ENCODE results near the gene BCAS3.
"Not testable (repeated sequence)": the region's sequence is repeated elsewhere in the genome, so short reads cannot be mapped to it uniquely, and the experiment has no call there.

The BCAS3 gene

DNA sequence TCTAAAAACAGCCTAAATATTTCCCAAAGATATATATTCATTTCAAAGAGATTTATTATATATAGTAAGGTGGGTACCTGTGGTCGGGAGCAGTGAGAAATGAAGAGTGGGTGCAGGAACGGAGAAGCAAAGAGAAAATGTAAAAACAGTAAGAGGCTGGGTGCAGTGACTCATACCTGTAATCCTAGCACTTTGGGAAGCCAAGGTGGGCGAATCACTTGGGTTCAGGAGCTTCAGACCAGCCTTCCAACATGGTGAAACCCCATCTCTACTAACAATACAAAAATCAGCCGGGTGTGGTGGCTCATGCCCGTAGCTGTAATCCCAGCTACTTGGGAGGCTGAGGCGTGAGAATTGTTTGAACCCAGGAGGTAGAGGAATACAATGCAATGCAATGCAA is 257.1 kb downstream of the BCAS3 start:
- no peak for DNase-seq (ENCODE audit: low read depth in 2 of 2)

DNA sequence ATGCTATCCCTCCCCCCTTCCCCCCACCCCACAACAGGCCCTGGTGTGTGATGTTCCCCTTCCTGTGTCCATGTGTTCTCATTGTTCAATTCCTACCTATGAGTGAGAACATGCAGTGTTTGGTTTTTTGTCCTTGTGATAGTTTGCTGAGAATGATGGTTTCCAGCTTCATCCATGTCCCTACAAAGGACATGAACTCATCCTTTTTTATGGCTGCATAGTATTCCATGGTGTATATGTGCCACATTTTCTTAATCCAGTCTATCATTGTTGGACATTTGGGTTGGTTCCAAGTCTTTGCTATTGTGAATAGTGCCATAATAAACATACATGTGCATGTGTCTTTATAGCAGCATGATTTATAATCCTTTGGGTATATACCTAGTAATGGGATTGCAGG is 258.3 kb downstream of the BCAS3 start:
- DNase-seq (ENCODE audit: low read depth in 2 of 2) = not testable (repeated sequence)

DNA sequence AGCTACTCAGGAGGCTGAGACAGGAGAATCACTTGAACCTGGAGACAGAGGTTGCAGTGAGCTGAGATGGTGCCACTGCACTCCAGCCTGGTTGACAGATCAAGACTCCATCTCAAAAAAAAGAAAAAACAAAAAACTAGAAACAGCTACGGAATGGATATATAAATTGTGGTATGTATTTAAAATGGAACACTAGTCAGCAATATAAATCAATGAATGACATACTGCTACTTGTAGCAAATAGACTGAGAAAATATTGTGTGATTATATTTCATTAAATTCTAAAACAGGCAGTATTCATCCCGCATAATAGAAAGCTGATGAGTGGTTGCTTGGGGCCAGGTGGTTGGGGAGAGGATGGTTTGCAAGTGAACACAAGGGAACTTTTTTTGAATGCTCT is 261.7 kb downstream of the BCAS3 start:
- no peak for DNase-seq (ENCODE audit: low read depth in 2 of 2)

DNA sequence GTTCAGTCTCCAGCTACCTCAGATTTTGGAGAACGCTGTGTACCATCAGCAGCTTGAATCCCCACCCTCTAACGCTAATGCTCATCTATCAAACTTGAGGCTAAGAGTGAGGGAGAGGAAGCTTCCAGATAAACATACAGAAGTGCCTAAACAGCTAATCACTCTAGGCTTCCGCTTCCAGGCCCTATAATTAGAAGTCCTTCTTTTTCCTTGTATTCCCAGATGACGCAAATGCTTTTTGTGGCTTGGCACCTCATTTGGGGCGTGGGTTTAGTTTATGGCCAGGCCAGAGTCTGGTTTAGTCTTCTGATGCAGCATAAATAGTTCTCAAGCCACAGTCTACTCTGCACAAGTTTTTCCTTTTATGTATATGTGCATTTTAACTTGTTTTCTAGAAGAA is 263.4 kb downstream of the BCAS3 start:
- no peak for DNase-seq (ENCODE audit: low read depth in 2 of 2)

DNA sequence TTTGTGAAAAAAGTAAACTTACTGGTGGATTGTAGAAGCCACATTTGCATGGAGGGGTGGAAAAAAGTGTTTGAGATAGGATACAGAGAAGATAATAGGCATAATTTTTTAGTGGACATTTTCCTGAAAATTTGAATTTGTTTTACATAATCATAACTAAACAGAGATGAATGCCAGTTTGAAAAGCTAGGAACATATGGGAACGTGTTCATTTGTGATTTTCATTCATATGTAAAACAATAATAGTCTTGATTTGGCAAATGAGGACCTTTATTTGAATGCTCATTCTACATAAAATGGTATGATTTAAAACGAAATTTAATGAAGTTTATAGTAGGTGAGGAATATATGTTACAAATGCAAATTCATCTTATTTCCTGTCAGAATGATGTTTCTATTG is 263.9 kb downstream of the BCAS3 start:
- DNase-seq (ENCODE audit: low read depth in 2 of 2) = no peak

DNA sequence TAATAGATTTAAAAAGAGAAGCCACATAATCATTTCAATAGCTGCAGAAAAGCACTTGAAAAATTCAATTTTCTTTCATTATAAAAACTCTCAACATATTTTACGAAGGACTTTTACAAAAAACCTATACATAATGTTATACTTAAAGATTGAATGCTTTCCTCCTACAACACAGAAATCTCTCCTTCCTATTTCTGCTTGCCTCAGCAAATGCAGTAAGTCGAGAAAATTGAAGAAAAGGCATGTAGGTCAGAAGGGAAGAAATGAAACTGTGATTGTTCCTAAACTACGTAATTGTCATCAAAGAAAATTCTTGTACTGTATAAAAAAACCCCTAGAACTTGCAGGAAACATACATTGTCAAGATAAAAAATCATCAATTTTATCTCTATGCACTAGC is 267.1 kb downstream of the BCAS3 start:
- no peak for DNase-seq (ENCODE audit: low read depth in 2 of 2)

DNA sequence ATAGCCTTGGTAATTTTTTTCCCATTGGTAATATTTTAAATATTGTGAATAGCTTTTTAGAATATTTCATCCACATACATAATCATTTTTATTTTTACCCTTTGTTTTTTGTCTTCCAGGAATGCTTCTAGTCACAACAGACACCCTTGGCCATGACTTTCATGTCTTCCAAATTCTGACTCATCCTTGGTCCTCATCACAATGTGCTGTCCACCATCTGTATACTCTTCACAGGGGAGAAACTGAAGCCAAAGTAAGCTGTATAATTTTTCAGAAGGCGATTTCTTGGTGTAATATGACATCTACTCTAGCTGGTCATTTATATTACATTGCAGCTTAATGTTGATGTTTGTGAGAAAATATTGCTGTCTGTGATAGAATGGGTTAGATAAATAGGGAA is 269.4 kb downstream of the BCAS3 start:
- DNase-seq (ENCODE audit: low read depth in 2 of 2) = no peak

DNA sequence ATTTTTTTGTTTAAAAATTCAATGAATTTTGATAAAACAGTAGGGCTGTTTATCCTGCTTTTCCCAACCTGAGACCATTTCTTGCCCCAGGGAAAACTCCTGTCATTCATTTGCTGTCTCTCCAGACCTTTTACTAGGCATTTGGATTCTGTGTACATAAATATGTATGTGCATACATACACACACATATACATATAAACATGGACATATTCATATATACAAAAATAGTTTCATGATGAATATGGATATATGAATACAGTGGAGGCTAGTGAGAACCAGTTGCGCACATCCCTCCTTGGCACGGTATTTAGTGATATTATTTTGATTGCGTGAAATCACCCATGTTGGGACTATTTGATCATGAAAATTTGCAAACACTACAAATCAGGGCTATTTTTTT is 269.9 kb downstream of the BCAS3 start:
- no peak for DNase-seq (ENCODE audit: low read depth in 2 of 2)

DNA sequence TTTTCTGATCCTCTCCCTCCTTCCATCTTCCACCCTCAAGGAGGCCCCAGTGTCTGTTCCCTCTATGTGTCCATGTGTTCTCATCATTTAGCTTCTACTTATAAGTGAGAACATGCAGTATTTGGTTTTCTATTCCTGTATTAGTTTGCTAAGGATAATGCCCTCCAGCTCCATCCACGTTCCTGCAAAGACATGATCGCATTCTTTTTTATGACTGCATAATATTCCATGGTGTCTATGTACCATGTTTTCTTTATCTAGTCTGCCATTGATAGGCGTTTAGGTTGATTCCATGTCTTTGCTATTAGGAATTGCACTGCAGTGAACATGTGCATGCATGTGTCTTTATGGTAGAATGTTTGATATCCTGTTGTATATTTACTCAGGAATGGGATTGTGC is 275.1 kb downstream of the BCAS3 start:
- no peak for DNase-seq (ENCODE audit: low read depth in 2 of 2)

DNA sequence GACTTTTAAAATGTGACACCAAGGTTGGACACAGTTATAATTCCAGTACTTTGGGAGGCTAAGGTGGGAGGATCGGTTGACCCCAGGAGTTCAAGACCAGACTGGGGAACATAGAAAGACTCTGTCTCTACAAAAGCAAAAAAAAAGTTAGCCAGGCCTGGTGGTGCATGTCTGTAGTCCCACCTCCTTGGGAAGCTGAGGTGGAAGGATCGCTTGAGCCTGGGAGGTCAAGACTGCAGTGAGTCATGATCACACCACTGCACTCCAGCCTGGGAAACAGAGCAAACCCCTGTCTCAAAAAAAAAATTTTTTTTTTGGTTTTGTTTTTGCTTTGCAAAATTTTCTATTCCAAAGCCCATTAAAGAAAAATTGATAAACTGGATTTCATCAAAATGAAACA is 281.4 kb downstream of the BCAS3 start:
- no peak for DNase-seq (ENCODE audit: low read depth in 2 of 2)

DNA sequence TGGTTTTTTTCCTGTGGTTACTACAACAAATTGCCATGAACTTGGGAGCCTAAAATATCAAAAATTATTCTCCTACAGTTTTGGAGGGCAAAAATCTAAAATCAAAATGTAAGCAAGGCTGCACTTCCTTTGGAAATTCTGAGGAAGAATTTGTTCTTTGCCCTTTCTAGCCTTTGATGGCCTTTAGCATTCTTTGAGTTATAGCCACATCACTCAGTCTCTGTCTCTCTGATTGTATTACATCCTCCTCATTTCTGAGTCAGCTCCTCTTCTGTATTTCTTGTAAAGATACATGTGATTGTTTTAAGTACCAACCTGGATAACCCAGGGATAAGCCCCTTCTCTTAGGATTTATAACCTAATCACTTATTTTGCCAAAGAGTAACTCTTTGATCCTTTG is 282.0 kb downstream of the BCAS3 start:
- no peak for DNase-seq (ENCODE audit: low read depth in 2 of 2)

DNA sequence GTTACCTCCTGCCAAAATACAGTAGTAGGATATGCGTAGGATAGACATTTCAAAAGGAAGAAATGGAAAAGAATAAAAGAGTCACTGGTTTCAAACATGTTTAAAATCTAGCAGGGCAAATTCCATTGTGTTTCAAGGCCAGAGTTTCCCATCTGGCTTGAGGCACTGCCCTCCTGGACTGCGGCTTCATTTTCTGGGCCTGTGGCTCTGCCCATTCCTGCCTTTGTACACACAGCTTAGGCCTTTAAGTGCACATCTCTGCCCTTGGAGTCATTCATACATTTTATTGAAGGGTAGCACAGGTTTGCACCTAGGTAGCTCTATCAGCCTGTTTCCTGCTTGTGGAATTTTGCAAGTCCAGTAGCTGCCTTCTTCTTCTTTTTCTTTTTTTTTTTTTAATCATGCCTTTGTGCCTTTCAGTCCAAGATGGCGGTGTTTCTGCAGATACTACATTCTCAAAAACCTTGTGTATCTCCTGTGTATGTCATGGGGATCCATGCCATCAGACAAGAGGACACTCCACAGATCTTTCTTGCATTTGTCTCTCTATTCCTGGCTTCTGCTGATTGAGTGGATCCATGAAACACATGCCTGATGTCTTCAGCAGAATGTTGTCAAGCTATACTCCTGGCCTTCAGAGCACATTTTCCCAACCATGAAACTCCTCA is 282.9 kb downstream of the BCAS3 start:
- DNase-seq (ENCODE audit: low read depth in 2 of 2) = no peak

DNA sequence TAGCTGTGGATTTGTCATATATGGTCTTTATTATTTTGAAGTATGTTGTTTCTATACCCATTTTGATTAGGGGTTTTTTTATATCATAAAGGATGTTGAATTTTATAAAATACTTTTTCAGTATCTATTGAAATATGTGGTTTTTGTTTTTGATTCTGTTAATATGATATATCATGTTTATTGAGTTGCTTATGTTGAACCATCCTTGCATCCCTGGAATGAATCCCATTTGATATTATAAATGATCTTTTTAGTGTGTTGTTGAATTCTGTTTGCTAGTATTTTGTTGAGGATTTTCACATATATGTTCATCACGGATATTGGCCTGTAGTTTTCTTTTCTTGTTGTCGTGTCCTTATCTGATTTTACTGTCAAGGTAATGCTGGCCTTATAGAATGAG is 286.5 kb downstream of the BCAS3 start:
- no peak for DNase-seq (ENCODE audit: low read depth in 2 of 2)

DNA sequence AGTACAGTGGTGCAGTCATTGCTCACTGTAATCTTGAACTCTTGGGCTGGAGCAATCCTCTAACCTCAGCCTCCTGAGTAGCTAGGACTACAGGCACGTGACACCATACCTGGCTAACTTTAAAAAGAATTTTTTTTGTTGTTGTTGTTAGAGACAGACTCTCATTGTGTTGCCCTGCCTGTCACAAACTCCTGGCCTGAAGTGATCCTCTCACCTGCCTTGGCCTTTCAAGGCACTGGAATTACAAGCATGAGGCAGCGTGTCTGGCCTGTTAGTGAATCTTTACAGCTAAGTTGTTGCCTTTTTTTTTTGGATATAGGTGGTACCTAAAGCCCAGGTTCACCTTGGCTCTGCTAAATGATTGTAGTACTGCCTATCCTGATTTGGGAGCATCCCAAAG is 290.6 kb downstream of the BCAS3 start:
- no peak for DNase-seq (ENCODE audit: low read depth in 2 of 2)

DNA sequence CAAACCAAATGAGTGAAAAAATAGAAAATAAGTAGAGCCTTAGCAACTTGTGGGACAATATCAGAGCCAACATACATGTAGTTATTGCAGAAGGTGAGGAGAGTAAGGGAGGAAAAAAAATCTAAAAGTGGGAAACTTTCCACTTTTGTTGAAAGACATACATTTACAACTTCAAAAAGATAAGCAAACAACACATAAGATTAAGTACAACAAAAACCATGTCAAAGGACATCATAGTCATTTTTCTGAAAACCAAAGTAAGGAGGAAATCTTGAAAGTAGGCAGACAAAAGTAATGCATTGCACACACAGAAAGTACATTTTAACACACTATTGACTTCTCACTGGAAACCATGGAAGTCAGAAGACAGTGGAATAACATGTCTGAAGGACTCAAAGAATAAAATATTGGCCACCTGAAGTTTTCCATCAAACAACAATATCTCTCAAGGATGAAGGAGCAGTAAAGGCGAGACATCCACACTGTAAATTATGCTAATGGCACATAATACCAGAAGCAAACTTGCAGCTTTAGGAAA is 291.9 kb downstream of the BCAS3 start:
- DNase-seq (ENCODE audit: low read depth in 2 of 2) = no peak

DNA sequence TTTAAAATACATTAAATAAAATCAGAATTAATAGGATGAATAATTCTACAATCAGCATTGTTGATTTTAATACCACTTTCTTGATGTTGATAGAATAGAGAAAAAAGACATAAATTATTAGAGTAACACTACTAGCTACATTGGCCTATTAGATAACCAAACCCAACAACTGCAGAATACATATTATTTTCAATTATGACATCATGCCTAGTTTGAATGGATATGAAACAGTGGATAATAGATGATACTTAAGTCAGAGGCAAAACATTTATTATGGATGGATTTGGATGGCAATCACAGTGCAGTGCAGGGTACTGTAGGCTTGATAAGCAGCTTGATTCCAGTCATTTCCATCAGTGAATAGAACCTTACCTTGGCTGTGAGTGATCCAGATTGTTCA is 293.1 kb downstream of the BCAS3 start:
- no peak for DNase-seq (ENCODE audit: low read depth in 2 of 2)

DNA sequence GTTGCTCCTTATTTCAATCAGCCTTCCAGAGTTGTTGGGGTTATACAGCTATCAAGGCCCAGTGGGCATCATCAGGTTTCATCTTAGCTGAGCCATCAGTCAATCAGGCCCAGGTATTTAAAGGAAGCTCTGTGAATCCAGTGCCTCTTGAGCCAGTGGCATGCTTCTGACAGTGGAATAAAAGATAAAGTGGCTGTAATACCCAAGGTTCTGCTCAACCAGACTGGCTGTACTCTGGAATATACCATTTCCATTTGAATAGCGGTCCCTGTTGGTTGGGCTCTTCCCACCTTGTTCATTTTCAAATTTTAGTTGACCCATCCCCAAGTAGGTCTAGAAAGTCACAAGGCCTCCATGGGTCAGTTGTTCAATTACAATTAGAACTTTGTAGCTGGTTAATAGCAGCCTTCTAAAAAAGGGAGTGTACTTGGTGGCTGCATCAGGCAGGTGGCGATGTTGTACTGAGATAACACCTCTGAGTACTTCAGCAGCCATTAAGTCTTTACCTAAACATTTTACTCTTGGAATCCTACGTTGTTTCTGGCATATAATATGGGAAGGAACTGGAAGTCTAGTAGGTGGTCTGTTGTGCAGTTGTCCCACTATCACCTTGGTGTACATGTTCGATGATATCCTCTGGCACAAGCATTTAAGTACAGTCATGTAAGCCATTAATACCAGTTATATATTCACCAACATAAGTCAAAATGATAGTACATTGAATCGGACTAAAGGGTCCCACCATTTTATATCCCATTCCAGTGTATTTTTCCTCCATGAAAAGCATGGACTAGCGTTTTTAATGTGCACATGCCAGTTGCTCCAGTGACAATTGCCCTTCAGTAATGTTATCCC is 294.1 kb downstream of the BCAS3 start:
- DNase-seq (ENCODE audit: low read depth in 2 of 2) = peak in 1 of 2 donors; percentile 4

DNA sequence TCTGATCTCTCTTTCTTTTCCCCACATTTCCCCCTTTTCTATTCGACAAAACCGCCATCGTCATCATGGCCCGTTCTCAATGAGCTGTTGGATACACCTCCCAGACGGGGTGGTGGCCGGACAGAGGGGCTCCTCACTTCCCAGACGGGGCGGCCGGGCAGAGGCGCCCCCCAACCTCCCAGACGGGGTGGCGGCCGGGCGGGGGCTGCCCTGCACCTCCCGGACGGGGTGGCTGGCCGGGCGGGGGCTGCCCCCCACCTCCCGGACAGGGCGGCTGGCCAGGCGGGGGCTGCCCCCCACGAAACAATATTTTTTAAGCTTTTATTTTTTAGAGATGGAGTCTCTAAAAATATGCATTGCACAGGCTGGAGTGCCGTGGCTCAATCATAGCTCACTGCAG is 299.2 kb downstream of the BCAS3 start:
- DNase-seq (ENCODE audit: low read depth in 2 of 2) = not testable (repeated sequence)

DNA sequence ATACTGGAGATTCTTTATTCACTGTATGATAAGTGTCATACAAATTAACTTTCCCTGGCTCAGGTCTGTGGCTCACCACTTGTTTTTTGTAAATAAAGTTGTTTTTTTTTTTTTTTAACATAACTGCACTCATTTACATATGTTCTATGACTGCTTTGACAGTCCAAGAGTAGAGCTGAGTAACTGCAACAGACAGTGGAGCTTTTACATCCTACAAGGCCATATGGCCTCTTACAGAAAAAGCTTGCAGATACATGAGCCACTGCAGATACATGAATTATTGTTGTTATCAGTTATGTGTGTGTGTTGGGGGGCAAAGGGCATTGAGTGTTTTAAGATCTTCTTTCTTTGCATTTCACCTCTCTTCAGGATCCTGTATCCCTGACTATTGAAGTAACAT is 311.7 kb downstream of the BCAS3 start:
- DNase-seq (ENCODE audit: low read depth in 2 of 2) = no peak

DNA sequence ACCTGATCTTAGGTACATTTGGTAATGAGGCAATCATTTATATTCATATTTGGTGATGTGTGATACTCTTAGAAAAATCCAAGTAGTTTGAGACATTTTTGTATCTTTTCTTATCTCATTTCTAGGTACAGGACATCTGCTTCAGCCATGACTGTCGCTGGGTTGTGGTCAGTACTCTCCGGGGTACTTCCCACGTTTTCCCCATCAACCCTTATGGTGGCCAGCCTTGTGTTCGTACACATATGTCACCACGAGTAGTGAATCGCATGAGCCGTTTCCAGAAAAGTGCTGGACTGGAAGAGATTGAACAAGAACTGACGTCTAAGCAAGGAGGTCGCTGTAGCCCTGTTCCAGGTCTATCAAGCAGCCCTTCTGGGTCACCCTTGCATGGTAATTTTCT is 312.2 kb downstream of the BCAS3 start:
- DNase-seq (ENCODE audit: low read depth in 2 of 2) = no peak

DNA sequence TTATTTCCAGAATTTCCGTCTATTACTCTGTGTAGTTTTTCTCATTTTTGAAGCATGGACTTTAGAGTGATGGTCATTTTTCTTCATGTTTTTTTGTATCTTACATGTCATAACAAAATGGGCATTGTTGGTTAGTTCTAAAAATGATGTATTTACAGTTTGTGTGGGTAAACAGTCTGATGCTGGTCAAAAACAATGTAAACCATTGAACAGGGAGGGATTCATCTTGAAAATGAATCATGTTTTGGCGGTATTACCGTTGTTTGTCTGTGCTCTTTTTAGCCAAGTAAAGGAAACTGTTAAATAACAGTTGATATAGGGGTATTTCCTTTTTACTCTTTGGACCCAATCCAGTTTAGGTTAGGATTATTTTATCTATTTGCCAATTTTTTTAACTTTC is 315.8 kb downstream of the BCAS3 start:
- DNase-seq (ENCODE audit: low read depth in 2 of 2) = no peak

DNA sequence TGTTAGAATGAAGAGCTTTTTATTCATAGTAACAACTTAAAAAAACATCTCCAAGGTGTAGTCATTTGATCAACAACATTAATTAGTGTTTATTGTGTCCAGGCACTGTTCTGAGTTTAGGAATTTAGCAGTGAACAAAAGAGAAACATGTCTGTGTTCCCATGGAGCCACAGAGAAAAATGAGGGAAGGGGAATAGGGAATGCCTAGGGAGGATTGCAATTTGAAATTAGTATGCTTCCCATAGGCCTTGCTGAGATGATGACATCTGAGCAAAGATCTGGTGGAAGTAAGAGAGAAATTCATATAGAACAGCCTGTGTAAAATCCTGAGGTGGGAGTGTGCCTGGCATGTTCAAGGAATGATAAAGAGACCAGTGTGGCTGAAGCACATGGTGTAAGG is 318.0 kb downstream of the BCAS3 start:
- no peak for DNase-seq (ENCODE audit: low read depth in 2 of 2)

DNA sequence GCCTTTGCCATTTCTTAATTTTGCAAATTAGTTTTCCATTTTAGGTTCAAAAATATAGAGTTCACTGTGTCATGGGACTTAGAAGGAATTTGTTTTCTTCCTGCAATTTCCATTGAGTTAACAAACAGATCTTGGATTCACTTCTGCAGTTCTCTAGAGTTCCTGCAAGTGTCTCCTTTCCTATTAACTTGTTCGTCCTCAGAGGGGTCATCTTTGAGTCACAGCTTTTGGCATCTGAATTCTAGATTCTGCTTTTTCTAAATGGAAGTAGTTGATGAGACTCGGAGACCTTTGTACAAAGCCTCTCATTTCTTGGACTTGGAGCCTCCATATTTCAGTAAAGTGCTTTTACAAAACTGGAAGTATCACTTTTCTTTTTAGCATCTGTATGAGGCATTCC is 323.3 kb downstream of the BCAS3 start:
- DNase-seq (ENCODE audit: low read depth in 2 of 2) = no peak
